Measurements from ENCODE around the gene WIPF1.

WIPF1 gene

DNA sequence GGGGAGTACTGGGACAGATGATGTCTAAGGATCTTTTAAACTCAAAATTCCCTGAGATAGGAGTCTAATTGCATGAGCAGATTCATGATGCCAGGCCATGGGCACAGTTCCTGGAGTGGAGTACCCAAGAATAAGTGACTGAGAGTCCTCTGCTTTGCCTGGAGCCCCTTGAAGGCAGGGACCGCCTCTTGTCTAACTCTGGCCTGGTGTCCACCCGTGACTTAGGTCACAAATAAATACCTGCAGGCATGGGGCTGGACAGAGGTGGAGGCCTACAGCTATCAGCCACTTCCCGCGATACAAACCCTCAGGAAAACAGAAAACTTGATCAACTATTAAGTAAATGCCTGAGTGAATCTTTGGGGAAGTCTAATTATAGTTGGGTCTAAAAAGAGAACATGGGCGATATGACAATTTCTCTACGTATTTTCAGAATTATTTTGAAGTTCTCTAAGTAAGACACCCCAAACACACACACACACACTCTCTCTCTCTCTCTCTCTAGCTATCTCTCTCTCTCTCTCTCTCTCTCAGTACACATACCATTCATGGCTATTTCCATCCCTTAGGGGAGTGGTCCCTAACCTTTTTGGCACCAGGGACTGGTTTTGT is 1.8 kb upstream of the WIPF1 start:
- DNase-seq (ENCODE audit: insufficient read length, low spot score) (no peak), FAIRE-seq (no peak)

DNA sequence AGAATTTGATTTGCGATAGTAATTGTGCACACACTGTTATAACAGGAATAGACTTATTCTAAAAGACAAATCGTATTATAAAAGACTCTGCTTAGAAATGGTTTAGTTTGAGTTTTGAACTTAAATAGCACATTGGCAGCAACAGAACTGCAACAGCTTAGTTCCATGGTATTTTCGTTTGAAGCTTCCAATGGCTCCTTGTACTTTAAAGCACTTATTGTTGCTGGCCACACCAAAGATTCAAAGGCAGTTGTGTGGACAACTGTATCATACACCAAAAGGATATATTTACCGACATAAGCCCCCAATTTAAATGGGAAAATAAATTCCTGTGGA is 627 bp downstream of the WIPF1 start:
- DNase-seq (ENCODE audit: insufficient read length, low spot score) (no peak), FAIRE-seq (peak; percentile 11)
- TF ChIP-seq POLR2A (IDR thresholded peaks at IDR 0.05; ENCODE audit: low read depth, low read length), result no peak

More for the DNA sequence above, 1.8 kb upstream of the WIPF1 start:
- no peak for TF ChIP-seq POLR2A (IDR thresholded peaks at IDR 0.05; ENCODE audit: low read depth, low read length)

DNA sequence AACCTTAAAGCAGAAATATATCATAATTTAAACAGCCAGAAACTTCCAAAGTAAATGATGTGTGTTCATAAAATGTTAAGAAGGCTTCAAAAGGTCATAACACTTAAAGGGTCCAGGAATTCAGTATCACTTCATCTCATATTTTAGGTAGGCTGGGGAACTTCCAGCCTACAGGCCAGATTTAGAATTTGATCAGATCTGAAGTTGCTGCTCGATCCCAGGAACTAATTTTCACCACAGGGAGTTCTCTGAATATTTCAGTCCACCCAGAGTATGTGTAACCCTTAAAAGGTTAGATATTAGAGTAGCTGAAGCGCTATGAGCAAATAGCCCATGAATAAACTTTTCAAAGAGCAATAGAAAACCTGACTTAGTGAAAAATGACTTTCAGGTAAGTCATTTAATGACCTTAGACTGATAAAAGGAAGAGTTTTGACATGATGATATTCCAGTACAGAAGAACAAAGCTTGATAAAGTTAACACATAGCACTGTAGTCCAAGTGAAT is 1.7 kb downstream of the WIPF1 start:
- DNase-seq (ENCODE audit: insufficient read length, low spot score) (no peak), FAIRE-seq (no peak)
- no peak for TF ChIP-seq POLR2A (IDR thresholded peaks at IDR 0.05; ENCODE audit: low read depth, low read length)

DNA sequence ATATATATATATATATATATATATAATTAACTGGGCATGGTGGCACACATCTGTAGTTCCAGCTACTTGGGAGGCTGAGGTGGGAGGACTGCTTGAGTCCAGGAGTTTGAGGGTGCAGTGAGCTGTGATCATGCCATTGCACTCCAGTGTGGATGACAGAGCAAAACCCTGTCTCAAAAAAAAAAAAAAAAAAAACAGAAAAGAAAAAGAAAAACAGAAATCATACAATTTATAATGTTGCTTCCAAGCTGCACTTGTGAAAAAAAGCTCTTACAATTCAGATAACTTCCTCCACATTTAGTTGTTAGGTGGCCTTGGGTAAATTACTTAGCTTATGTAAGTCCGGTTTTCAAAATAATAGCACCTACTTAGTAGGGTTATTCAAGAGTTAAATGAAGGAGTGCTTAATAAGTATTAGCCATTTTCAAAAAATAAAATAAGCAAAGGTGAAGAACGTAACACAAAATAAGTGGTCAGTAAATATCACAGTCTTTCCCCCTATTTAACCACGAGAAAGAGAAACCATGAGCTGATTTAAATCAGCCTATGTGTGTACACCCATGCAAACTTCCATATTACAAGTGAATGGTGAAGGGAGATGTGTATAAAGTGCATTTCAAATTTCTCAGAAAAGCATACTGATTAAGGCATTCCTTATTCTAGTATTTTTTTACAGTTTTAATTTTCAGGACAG is 2.3 kb downstream of the WIPF1 start:
- DNase-seq (ENCODE audit: insufficient read length, low spot score) (no peak), FAIRE-seq (no peak)
- no peak for TF ChIP-seq POLR2A (IDR thresholded peaks at IDR 0.05; ENCODE audit: low read depth, low read length)

DNA sequence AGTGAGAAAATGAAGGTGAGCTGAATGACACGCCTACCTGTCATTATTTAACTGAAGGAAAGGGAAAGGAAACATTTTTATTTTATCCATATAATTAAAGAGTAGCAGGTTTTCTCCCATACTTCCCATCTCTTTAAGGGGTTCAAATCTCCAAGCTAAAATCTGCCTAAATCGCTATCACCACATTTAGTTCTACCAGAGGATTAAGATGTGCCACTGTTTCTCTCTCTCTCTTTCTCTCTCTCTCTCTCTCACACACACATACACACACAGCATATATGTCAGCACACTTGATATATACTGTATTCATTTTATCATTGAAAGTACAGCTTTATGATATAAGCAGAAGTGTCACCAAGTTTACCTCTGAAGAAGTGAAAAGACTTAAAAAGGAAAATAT is 3.1 kb downstream of the WIPF1 start:
- DNase-seq (ENCODE audit: insufficient read length, low spot score), result no peak

DNA sequence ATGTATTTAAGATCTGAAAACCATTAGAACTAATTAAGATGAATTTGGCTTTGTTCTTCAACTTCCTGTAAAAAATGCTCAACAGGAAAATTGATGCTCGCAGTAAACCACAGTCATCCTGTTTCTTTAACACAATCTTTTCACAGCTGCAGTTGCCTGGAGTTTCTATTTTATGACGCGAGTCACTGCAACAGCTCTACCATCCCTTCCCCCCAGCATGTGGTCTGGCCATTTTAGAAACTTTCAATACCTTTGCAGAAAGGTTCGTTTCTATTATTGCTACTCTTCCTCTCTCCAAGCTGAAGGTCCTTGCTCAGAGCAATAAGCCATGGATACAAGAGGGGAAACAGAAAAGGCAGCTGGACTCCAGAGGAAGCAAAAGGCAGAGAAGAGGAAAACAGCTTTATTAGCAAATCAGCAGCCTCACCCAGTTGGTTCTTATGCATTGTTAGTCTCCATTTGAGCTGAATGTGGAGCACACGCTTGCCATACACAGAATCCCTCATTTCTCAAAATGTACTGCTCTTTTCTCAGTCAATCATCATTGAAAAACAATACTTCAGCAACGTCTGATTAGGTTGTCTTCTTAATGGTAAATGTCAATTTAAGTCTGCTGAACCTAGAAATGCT is 3.9 kb downstream of the WIPF1 start:
- peak; percentile 73 for FAIRE-seq
- TF ChIP-seq POLR2A (IDR thresholded peaks at IDR 0.05; ENCODE audit: low read depth, low read length), result no peak
- peak; percentile 19 for DNase-seq (ENCODE audit: insufficient read length, low spot score)

More for the DNA sequence above, 3.1 kb downstream of the WIPF1 start:
- TF ChIP-seq POLR2A (IDR thresholded peaks at IDR 0.05; ENCODE audit: low read depth, low read length), result no peak
- FAIRE-seq, result no peak

DNA sequence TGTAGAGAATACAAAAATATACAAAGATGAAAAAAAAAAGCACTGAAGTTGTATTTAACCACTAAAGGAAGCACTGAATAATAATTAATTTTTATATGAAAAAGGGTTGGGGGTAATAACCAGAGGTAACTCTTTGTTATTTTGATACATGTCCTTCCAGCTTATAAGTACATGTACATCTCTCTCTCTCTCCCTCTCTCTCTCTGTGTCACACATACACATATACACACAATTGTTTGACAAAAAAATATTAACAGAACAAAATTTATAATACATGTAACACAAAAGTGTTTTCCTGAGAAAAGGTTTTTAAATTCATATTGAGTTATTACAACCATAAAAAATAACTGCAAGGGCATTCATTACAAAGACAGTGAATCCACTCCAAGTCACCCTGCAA is 4.6 kb downstream of the WIPF1 start:
- TF ChIP-seq POLR2A (IDR thresholded peaks at IDR 0.05; ENCODE audit: low read depth, low read length), result no peak
- DNase-seq (ENCODE audit: insufficient read length, low spot score) (no peak), FAIRE-seq (no peak)

DNA sequence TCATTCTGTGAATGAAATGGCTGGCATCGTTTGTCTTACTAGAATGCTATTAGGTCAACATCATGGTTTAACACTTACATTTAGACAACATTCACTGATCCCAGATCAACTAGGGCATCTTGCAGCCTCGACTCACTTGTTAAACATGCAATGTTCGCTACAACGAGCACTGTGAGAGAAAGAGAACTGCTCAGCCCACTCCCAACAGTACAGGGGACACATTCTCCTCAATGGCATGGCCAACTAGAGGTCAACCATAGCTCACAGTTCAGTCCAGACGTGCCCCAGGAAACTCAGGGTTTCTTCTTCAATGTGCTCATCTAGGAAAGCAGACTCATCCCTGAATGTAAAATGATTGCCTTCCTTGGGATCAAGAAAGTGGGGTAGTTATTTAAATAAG is 5.9 kb downstream of the WIPF1 start:
- no peak for TF ChIP-seq POLR2A (IDR thresholded peaks at IDR 0.05; ENCODE audit: low read depth, low read length)
- FAIRE-seq (no peak), DNase-seq (ENCODE audit: insufficient read length, low spot score) (no peak)

DNA sequence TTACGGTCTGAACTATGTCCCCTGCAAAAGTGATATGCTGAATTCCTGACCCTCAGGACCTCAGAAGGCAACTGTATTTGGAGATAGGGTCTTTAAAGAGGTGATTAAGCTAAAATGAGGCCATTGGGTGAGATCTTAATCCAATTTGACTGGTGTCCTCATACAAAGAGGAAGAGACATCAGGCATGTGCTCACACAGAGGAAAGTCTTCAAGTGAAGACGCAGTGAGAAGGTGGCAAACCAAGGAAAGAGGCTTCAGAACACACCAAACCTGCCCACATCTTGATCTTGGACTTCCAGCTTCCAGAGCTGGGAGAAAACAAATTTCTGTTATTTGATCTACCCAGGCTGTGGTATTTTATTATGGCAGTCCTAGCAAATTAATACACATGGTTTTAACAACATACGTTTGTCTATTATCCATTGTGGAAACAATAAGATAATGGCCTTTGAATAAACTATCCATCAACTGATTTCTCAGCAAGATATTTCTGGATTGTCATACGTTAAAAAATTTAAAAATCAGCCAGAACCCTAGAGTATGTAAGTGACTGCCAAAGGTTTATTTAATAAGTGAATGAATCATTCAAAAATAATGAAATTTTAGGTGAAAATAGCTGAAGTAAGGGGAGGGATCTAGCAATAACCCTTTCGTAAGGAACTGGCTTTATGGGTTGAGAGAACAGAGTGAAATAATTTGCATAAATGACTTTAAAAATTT is 6.5 kb downstream of the WIPF1 start:
- TF ChIP-seq POLR2A (IDR thresholded peaks at IDR 0.05; ENCODE audit: low read depth, low read length), result no peak
- DNase-seq (ENCODE audit: insufficient read length, low spot score) (no peak), FAIRE-seq (no peak)

DNA sequence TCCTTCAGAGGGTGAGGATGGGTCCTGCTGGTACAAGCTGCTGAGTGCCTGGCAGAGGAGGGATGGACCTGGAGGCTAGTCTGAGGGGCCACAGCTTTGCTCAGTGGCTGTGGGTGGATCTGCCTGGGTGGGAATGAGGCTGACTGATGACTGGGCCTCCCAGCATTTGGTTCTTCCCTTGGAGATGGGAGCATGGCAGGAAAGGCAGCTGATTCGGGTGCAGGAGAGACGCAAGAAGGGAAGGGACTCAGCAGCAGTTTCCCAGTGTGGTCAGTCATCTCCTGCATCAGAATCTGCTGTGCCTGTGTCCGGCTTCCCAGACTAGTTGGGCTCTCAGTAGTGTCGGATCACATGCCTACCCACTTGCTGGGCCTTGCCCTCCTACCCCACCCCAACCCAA is 7.3 kb downstream of the WIPF1 start:
- no peak for TF ChIP-seq POLR2A (IDR thresholded peaks at IDR 0.05; ENCODE audit: low read depth, low read length)
- DNase-seq (ENCODE audit: insufficient read length, low spot score) (no peak), FAIRE-seq (no peak)

DNA sequence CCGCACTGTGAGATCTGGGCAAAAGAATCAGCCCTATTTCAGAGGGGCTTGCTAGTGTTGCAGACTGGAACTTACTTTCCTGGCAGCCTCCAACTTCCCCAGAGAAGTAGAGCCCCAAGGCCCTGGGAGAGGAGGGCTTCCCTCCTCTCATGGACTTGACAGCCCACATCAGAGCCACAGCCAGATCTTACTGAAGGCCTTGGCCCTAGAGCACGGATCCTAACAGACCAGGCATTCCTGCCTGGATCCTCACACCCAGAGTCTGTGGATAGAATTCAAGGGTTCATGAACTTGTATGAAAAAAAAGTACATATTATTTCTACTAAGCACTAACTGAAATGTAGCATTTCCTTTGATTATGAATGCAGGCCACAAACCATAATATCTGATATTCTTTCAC is 8.3 kb downstream of the WIPF1 start:
- TF ChIP-seq POLR2A (IDR thresholded peaks at IDR 0.05; ENCODE audit: low read depth, low read length), result no peak
- no peak for FAIRE-seq
- DNase-seq (ENCODE audit: insufficient read length, low spot score), result no peak

DNA sequence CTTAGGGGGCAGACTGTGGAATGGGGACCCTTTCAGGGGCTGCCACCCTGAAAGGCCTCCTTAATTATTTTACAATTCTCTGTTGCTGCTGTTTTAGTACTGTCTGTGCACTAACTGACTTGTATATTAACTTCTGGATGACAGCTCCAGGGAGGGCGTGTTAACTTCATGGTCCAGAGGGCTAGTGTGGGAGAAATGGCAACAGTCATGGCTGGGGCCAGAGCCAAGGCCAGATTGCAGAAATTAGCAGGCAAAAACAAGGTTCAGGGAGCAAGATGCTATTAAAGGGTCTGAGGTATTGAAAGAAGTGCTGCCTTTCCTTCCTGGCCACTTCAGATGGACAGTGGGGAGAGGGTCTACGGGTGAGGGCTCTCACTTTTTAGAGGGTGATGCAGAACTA is 9.1 kb downstream of the WIPF1 start:
- TF ChIP-seq POLR2A (IDR thresholded peaks at IDR 0.05; ENCODE audit: low read depth, low read length), result no peak
- DNase-seq (ENCODE audit: insufficient read length, low spot score) (no peak), FAIRE-seq (no peak)

DNA sequence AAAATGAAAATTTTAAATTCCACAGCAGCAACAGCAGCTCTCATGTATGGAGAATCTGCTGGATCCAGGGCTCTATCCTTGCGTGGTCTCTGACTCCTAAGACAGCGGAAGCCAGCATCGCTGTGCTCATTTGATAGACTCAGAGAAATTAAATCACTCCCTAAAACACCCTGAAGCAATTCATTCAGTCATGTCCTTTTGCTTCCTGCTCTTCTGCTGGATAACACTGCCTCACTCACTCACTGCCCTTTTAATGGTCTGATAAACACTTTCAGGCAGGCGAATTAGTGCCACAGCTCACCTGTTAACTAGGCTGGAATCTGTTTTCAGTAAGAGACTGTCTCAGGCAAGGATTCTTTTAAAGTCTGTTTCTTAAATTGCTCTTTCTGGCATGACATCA is 10.0 kb downstream of the WIPF1 start:
- no peak for FAIRE-seq

More for the DNA sequence above, 10.0 kb downstream of the WIPF1 start:
- TF ChIP-seq POLR2A (IDR thresholded peaks at IDR 0.05; ENCODE audit: low read depth, low read length), result no peak
- DNase-seq (ENCODE audit: insufficient read length, low spot score), result no peak

Data from H54 (cell line).